Neural progenitor cell (in vitro differentiated cells): ENCODE data around the gene ICAM3. TPM values are rescaled to one million over a fixed set of nuclear protein-coding genes. Genes with fewer than 3 reads are reported as not detected.
A peak's percentile ranks its signal among the peaks of the same experiment; 100 is the strongest.
"Not testable (repeated sequence)": the region's sequence is repeated elsewhere in the genome, so short reads cannot be mapped to it uniquely, and the experiment has no call there.

ENCODE experiments used
- DNase-seq: peaks from one replicate; pipeline ENCODE4 v3.0.0-alpha.2; 2016; ENCODE audit warnings: low spot score
- H2AFZ ChIP-seq: fragments of 200-600 bp; sonication (generic); replicated peaks from 2 replicates; pipeline ENCODE4 v1.6.1; 2016; ENCODE audit warnings: antibody characterized with exemption
- H3F3A ChIP-seq: fragments of 200-600 bp; sonication (generic); 2 replicates; pipeline ENCODE4 v1.6.1; 2016; ENCODE audit warnings: antibody characterized with exemption, low read depth
- H3K27ac ChIP-seq: fragments of 200-600 bp; sonication (generic); 2 replicates; pipeline ENCODE4 v1.5.1; 2016; ENCODE audit warnings: mild to moderate bottlenecking
- H3K27me3 ChIP-seq: fragments of 200-600 bp; sonication (generic); 2 replicates; pipeline ENCODE4 v1.6.1; 2016; ENCODE audit warnings: mild to moderate bottlenecking, moderate library complexity
- H3K36me3 ChIP-seq: fragments of 200-600 bp; sonication (generic); 2 replicates; pipeline ENCODE4 v1.5.1; 2016
- H3K4me1 ChIP-seq: fragments of 200-600 bp; sonication (generic); 2 replicates; pipeline ENCODE4 v1.6.1; 2016; ENCODE audit warnings: mixed run types
- H3K4me2 ChIP-seq: fragments of 200-600 bp; sonication (generic); 2 replicates; pipeline ENCODE4 v1.6.1; 2016
- H3K4me3 ChIP-seq: fragments of 200-600 bp; sonication (generic); 2 replicates; pipeline ENCODE4 v1.5.1; 2016
- H3K79me2 ChIP-seq: fragments of 200-600 bp; sonication (generic); 2 replicates; pipeline ENCODE4 v1.6.1; 2016; ENCODE audit warnings: low read depth
- H3K9ac ChIP-seq: fragments of 200-600 bp; sonication (generic); 2 replicates; pipeline ENCODE4 v1.6.1; 2016
- H3K9me3 ChIP-seq: fragments of 200-600 bp; sonication (generic); 2 replicates; pipeline ENCODE4 v1.5.1; 2016; ENCODE audit warnings: low read depth
- H4K20me1 ChIP-seq: fragments of 200-600 bp; sonication (generic); 2 replicates; pipeline ENCODE4 v1.6.1; 2016; ENCODE audit warnings: low read depth
- H3K27ac Mint-ChIP-seq: 3 replicates; pipeline ENCODE4 v1.8.0; 2021; ENCODE audit warnings: mixed read lengths
- H3K27me3 Mint-ChIP-seq: 2 replicates; pipeline ENCODE4 v1.8.0; 2022; ENCODE audit warnings: low read depth, mild to moderate bottlenecking, inconsistent platforms, moderate library complexity, mixed read lengths; ENCODE audit not compliant: insufficient read depth
- H3K36me3 Mint-ChIP-seq: 3 replicates; pipeline ENCODE4 v1.8.0; 2021; ENCODE audit warnings: mixed read lengths
- H3K4me1 Mint-ChIP-seq: 3 replicates; pipeline ENCODE4 v1.8.0; 2021; ENCODE audit warnings: mixed read lengths
- H3K4me3 Mint-ChIP-seq: 3 replicates; pipeline ENCODE4 v1.8.0; 2021; ENCODE audit warnings: mild to moderate bottlenecking, moderate library complexity, mixed read lengths
- H3K9me3 Mint-ChIP-seq: 3 replicates; pipeline ENCODE4 v1.8.0; 2020; ENCODE audit warnings: mixed read lengths
- EZH2 ChIP-seq: fragments of 200-600 bp; sonication (generic); IDR thresholded peaks from 2 replicates; pipeline ENCODE4 v1.6.1; 2017; ENCODE audit warnings: antibody characterized with exemption, mild to moderate bottlenecking, moderate library complexity
- EZH2phosphoT487 ChIP-seq: fragments of 200-600 bp; sonication (generic); IDR thresholded peaks from 2 replicates; pipeline ENCODE4 v1.6.1; 2017; ENCODE audit warnings: antibody characterized with exemption
- total RNA-seq: library from RNA; depleted of rRNA; stranded (reverse); fragments of >200 nt; gene quantifications from 2 replicates; pipeline ENCODE4 v1.2.3, GENCODE V29; 2015; ENCODE audit warnings: low replicate concordance
- TF ChIP-seq, protein P1 (sequence below): fragments of 200-600 bp; sonication (generic); IDR thresholded peaks from 2 replicates; pipeline ENCODE4 v1.5.1; 2017; ENCODE audit warnings: antibody characterized with exemption, mild to moderate bottlenecking

Gene ICAM3, protein sequence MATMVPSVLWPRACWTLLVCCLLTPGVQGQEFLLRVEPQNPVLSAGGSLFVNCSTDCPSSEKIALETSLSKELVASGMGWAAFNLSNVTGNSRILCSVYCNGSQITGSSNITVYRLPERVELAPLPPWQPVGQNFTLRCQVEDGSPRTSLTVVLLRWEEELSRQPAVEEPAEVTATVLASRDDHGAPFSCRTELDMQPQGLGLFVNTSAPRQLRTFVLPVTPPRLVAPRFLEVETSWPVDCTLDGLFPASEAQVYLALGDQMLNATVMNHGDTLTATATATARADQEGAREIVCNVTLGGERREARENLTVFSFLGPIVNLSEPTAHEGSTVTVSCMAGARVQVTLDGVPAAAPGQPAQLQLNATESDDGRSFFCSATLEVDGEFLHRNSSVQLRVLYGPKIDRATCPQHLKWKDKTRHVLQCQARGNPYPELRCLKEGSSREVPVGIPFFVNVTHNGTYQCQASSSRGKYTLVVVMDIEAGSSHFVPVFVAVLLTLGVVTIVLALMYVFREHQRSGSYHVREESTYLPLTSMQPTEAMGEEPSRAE
- 1.3 and 3.5 TPM in 2 replicates for total RNA-seq

DNA sequence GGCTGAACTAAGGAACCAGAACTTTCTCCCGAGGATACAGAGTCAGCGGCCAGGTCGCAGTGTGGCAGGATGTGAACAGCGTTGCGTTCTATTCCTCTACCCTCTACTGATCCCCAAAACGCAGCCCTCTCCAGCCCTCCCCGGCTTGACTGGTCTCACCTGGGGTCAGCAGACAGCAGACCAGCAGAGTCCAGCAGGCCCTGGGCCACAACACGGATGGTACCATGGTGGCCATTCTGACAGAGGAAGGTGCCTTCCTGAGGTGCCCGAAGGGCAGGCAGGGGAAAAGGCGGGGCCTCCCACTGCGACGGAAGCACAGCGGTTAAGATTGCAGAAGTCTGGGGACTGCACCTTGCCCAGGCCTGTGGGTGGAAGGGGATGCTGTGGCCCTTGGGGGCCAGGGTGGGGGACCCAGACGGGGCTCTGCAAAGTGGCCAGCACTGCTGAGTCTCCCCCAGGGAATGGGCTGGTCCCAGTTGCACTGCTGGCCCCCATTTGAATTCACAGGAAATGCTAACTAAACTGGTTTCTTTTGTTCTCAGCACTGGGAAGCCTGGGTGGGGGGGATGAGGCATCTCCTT is at the start of gene ICAM3:
TSS of gene ICAM3 (minus strand) at position 245 of the 581 bp plus-strand sequence. CDS start at position 235, 10 bp downstream.
- Histone ChIP-seq H3K4me1 (peaks cover 2% of the 10 kb centered on the region), H3K4me2 (no peak within 1 kb of the TSS), H3K9me3 (no peaks in the 10 kb centered on the region), H2AFZ (no peak within 1 kb of the TSS), H3F3A (peaks cover 2% of the 10 kb centered on the region), H3K9ac (no peak within 1 kb of the TSS), H4K20me1 (peaks cover 10% of the 10 kb centered on the region), H3K27ac (no peak within 1 kb of the TSS), H3K36me3 (no peaks in the 10 kb centered on the region), H3K79me2 (no peaks in the 10 kb centered on the region), H3K27me3 (peaks cover 2% of the 10 kb centered on the region), H3K4me3 (no peak within 1 kb of the TSS)
- no peak for DNase-seq
- peaks cover 7% of the 10 kb centered on the region for H3K27me3 Mint-ChIP-seq
- no peak within 1 kb of the TSS for H3K27ac Mint-ChIP-seq
- no peaks in the 10 kb centered on the region for H3K9me3 Mint-ChIP-seq
- TF ChIP-seq, protein P1, sequence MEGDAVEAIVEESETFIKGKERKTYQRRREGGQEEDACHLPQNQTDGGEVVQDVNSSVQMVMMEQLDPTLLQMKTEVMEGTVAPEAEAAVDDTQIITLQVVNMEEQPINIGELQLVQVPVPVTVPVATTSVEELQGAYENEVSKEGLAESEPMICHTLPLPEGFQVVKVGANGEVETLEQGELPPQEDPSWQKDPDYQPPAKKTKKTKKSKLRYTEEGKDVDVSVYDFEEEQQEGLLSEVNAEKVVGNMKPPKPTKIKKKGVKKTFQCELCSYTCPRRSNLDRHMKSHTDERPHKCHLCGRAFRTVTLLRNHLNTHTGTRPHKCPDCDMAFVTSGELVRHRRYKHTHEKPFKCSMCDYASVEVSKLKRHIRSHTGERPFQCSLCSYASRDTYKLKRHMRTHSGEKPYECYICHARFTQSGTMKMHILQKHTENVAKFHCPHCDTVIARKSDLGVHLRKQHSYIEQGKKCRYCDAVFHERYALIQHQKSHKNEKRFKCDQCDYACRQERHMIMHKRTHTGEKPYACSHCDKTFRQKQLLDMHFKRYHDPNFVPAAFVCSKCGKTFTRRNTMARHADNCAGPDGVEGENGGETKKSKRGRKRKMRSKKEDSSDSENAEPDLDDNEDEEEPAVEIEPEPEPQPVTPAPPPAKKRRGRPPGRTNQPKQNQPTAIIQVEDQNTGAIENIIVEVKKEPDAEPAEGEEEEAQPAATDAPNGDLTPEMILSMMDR: no peak
- TF ChIP-seq EZH2: no peak
- no peak for TF ChIP-seq EZH2phosphoT487
- H3K4me3 Mint-ChIP-seq: no peak within 1 kb of the TSS
- no peaks in the 10 kb centered on the region for H3K36me3 Mint-ChIP-seq
- H3K4me1 Mint-ChIP-seq: peaks cover 5% of the 10 kb centered on the region

DNA sequence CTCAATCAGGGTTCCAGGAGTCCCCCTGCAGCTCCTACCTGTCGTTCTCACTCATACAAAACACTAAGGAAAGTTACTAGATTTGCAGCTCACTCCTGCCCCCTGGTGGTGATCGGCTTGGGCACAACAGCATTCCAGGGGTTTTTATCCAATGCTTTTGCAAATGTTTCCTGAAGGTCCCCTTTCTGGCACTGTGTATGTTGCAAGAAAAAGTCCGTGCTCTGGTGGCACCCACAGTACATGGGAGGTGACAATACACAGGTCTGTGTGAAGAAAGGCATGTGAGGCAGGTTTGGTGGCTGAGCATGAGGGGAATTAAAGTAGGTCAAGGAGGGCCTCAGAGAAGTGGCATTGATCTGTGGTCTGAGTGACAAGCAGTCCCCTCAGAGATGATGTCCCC is 49.5 kb upstream of the ICAM3 start:
- Mint-ChIP-seq H3K4me3 (peak overlapping the region; percentile 63), H3K27ac (peak overlapping the region; percentile 50), H3K4me1 (peaks cover 4% of the 10 kb centered on the region), H3K36me3 (peaks cover 7% of the 10 kb centered on the region), H3K27me3 (peaks cover 8% of the 10 kb centered on the region), H3K9me3 (no peaks in the 10 kb centered on the region)
- Histone ChIP-seq H3K27ac (no peak overlapping the region), H3K4me2 (no peak overlapping the region), H2AFZ (no peak overlapping the region), H3K9ac (no peak overlapping the region), H3K79me2 (no peaks in the 10 kb centered on the region), H3K9me3 (no peaks in the 10 kb centered on the region), H3K27me3 (no peaks in the 10 kb centered on the region), H4K20me1 (peaks cover 22% of the 10 kb centered on the region), H3K36me3 (no peaks in the 10 kb centered on the region), H3K4me1 (no peaks in the 10 kb centered on the region), H3F3A (peaks cover 20% of the 10 kb centered on the region), H3K4me3 (no peak overlapping the region)
- no peak for TF ChIP-seq EZH2
- TF ChIP-seq, protein P1: peak; percentile 98
- peak; percentile 87 for DNase-seq

DNA sequence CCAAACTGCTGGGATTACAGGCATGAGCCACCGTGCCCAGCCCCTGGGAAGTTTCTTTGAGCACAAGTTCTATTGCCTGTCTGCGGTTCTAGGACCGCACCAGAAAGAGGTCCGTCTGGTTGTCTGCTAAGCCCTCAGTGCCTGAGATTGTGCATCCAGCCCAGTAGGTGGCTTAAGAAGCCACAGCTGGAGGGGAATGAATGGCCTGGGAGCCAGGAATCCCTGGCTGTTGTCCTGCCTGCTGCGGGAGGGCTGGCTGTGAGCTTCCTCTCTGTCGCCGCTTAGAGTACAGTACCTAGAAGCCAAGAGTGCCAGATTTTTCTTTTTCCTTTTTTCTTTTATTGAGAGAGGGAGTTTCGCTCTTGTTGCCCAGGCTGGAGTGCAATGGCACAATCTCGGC is 45.2 kb upstream of the ICAM3 start:
- Histone ChIP-seq H3F3A (peaks cover 13% of the 10 kb centered on the region), H4K20me1 (peaks cover 5% of the 10 kb centered on the region), H3K9me3 (no peaks in the 10 kb centered on the region), H3K36me3 (no peaks in the 10 kb centered on the region), H3K4me3 (no peak overlapping the region), H3K4me2 (no peak overlapping the region), H2AFZ (no peak overlapping the region), H3K9ac (no peak overlapping the region), H3K27me3 (no peaks in the 10 kb centered on the region), H3K79me2 (peaks cover 4% of the 10 kb centered on the region), H3K4me1 (peaks cover 1% of the 10 kb centered on the region), H3K27ac (no peak overlapping the region)
- H3K27ac Mint-ChIP-seq: no peak overlapping the region
- TF ChIP-seq, protein P1: no peak
- no peak for TF ChIP-seq EZH2phosphoT487
- no peak for TF ChIP-seq EZH2
- H3K27me3 Mint-ChIP-seq: peaks cover 6% of the 10 kb centered on the region
- no peaks in the 10 kb centered on the region for H3K9me3 Mint-ChIP-seq
- H3K4me1 Mint-ChIP-seq: peaks cover 10% of the 10 kb centered on the region
- DNase-seq: peak; percentile 34
- peaks cover under 1% of the 10 kb centered on the region for H3K36me3 Mint-ChIP-seq
- no peak overlapping the region for H3K4me3 Mint-ChIP-seq

DNA sequence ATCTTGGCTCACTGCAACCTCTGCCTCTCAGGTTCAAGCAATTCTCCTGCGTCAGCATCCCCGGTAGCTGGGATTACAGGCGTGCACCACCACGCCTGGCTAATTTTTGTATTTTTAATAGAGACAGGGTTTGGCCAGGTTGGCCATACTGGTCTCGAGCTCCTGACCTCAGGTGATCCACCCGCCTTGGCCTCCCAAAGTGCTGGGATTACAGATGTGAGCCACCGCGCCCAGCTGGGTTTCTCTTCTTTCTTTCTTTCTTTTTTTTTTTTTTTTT is 43.7 kb upstream of the ICAM3 start:
- not testable (repeated sequence) for H3K4me3 ChIP-seq, H3K36me3 Mint-ChIP-seq, DNase-seq, H4K20me1 ChIP-seq, H2AFZ ChIP-seq, H3K27ac ChIP-seq, H3K9ac ChIP-seq, H3K4me1 ChIP-seq, H3K9me3 ChIP-seq, H3K4me1 Mint-ChIP-seq, H3K36me3 ChIP-seq, H3K27me3 Mint-ChIP-seq, H3K4me2 ChIP-seq, H3K27me3 ChIP-seq, H3K4me3 Mint-ChIP-seq, H3K27ac Mint-ChIP-seq, H3K9me3 Mint-ChIP-seq
- H3K79me2 ChIP-seq: peaks cover 11% of the 10 kb centered on the region
- peaks cover 10% of the 10 kb centered on the region for H3F3A ChIP-seq
